Esophagus squamous epithelium (tissue), 5 donors: ENCODE data around the gene FAM78B. TPM values are rescaled to one million over a fixed set of nuclear protein-coding genes. Genes with fewer than 3 reads are reported as not detected.

Source experiments
- DNase-seq: peaks from one replicate; lab custom pipeline; 2025; lab: John Stamatoyannopoulos, UW
- H3K27ac ChIP-seq, 4 donors: fragments of 200-600 bp; sonication (generic); one replicate each; pipeline ENCODE4 v1.5.1; 2016 to 2019; ENCODE audit warnings: mild to moderate bottlenecking in 1 of 4
- H3K27me3 ChIP-seq, 4 donors: fragments of 200-600 bp; sonication (generic); 1 replicate in 3 of 4; 2 replicates in 1 of 4; pipeline versions ENCODE4 v1.5.1 to v1.6.0; 2017 to 2021; ENCODE audit warnings: antibody characterized with exemption in 1 of 4
- H3K36me3 ChIP-seq, 3 donors: fragments of 200-600 bp; sonication (generic); one replicate each; pipeline ENCODE4 v1.5.1; 2016 to 2019
- H3K4me1 ChIP-seq, 3 donors: fragments of 200-600 bp; sonication (generic); one replicate each; pipeline ENCODE4 v1.5.1; 2017 to 2019
- H3K4me3 ChIP-seq, 4 donors: fragments of 200-600 bp; sonication (generic); 1 replicate in 3 of 4; 2 replicates in 1 of 4; pipeline ENCODE4 v1.5.1; 2016 to 2019; ENCODE audit warnings: mild to moderate bottlenecking in 2 of 4, moderate library complexity in 1 of 4
- H3K9me3 ChIP-seq, 3 donors: fragments of 200-600 bp; sonication (generic); one replicate each; pipeline ENCODE4 v1.5.1; 2016 to 2019
- CTCF ChIP-seq, 6 experiments: fragments of 450-650 bp in 4 of 6; fragments of 200-600 bp in 2 of 6; sonication (generic) in 2 of 6; IDR thresholded peaks; one replicate each; pipeline ENCODE4 v1.5.1; 2016 to 2019; ENCODE audit warnings: antibody characterized with exemption in 6 of 6, mild to moderate bottlenecking in 4 of 6, moderate library complexity in 4 of 6
- POLR2A ChIP-seq, 4 donors: fragments of 450-650 bp; IDR thresholded peaks; one replicate each; pipeline ENCODE4 v1.6.1; 2017; ENCODE audit warnings: antibody characterized with exemption in 4 of 4, mild to moderate bottlenecking in 4 of 4, moderate library complexity in 3 of 4
- WGBS, 2 donors: methylation state at CpG; one replicate each; pipeline ENCODE4 v1.1.5; 2018; 5-methylcytosine and 5-hydroxymethylcytosine counted together
- intact Hi-C: fragments of 100-400 bp; cut with DNase I; formaldehyde crosslinking; loops from one replicate; pipeline ENCODE4 v1.15.0; 2022
- total RNA-seq, 4 donors: library from RNA; depleted of rRNA; stranded (reverse); fragments of >200 nt; gene quantifications; one replicate each; pipeline ENCODE4 v1.1.0, GENCODE V29; 2016
- donor health status: DM: yes; HTN: yes; CAD: no.

The FAM78B gene
- total RNA-seq, 4 donors from 2014 or later = 0.26 to 1.7 (median 0.64) TPM

DNA sequence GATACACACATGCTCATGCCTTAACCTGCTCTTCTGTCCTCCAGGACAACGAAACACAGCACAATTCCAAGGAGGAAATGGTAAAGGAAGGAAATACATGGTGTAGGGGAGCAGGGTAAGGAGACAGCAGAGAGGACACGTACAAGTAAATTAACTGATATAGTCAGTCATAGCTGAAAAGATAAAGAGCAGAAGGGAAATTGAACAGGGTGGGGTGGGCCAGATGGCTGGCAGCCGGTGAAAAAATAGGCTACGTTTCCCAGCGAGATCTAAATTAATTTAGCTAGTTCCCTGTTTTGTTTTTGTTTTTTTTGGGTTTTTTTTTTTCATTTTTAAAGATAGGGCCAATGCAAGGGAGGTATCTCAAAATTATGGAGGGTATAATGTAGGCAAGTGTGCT, 109.2 kb downstream of the FAM78B start:
- intact Hi-C loops = no loop called here
- Histone ChIP-seq H3K27ac (no peak overlapping the region), H3K36me3 (no peaks in the 10 kb centered on the region), H3K9me3 (no peaks in the 10 kb centered on the region), H3K4me1 (no peaks in the 10 kb centered on the region), H3K4me3 (no peak overlapping the region), H3K27me3 (no peaks in the 10 kb centered on the region)
- 56 to 59% methylated on average over 5 of the region's 5 CpGs for WGBS, 2 donors
- no peak for DNase-seq
- TF ChIP-seq POLR2A (IDR thresholded peaks at IDR 0.05) (no peak), CTCF (IDR thresholded peaks at IDR 0.05) (no peak)

DNA sequence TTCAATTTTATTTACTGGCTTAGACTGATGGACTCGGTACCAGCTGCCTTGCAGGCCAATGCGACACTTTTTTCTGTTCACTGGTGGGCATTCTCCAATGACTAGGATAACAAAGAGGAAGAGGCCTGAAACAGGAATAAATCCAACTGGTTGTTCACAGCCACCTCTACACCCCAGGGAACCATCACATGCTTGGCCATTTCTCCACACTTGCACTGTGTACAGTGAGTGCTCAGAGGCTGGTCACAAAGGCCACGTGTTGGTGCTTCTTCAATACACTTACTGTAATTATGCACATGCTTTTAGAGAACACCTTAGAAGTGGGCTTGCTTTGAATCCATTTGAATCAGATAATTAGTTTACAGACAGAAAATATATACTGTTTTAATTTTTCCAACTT, 113.4 kb downstream of the FAM78B start:
- peaks cover 0 to 22% (median 0%) of the 10 kb centered on the region in 4 donors for H3K27me3 ChIP-seq
- no peak overlapping the region for H3K4me3 ChIP-seq
- H3K9me3 ChIP-seq = no peaks in the 10 kb centered on the region
- no peak for DNase-seq
- no peaks in the 10 kb centered on the region for H3K36me3 ChIP-seq
- no peak for TF ChIP-seq CTCF (IDR thresholded peaks at IDR 0.05)
- no peak for TF ChIP-seq POLR2A (IDR thresholded peaks at IDR 0.05)
- H3K27ac ChIP-seq = no peak overlapping the region
- intact Hi-C loops = no loop called here
- 83 to 86% methylated on average over 3 of the region's 3 CpGs for WGBS, 2 donors
- no peaks in the 10 kb centered on the region for H3K4me1 ChIP-seq

GRCh38 chr1:166040202-166040997, 126.4 kb downstream of the FAM78B start:
- Histone ChIP-seq H3K9me3 (no peaks in the 10 kb centered on the region), H3K27ac (no peak overlapping the region), H3K36me3 (no peaks in the 10 kb centered on the region), H3K4me3 (no peak overlapping the region), H3K27me3 (no peaks in the 10 kb centered on the region), H3K4me1 (no peaks in the 10 kb centered on the region)
- intact Hi-C loops = no loop called here
- no peak for DNase-seq
- TF ChIP-seq POLR2A (IDR thresholded peaks at IDR 0.05) = no peak
- TF ChIP-seq CTCF (IDR thresholded peaks at IDR 0.05) = no peak
- 29 to 35% methylated on average over 6 of the region's 8 CpGs for WGBS, 2 donors

GRCh38 chr1:166039436-166040201, 127.2 kb downstream of the FAM78B start:
- no peak for DNase-seq
- H3K4me1 ChIP-seq = no peaks in the 10 kb centered on the region

More at GRCh38 chr1:166039436-166040201, 127.2 kb downstream of the FAM78B start:
- TF ChIP-seq CTCF (IDR thresholded peaks at IDR 0.05) = no peak
- TF ChIP-seq POLR2A (IDR thresholded peaks at IDR 0.05) = no peak
- H3K9me3 ChIP-seq = no peaks in the 10 kb centered on the region
- no peak overlapping the region for H3K27ac ChIP-seq
- H3K27me3 ChIP-seq = no peaks in the 10 kb centered on the region
- 67 to 77% methylated on average over 8 to 9 of the region's 9 CpGs for WGBS, 2 donors
- no peak overlapping the region for H3K4me3 ChIP-seq
- no peaks in the 10 kb centered on the region for H3K36me3 ChIP-seq
- intact Hi-C loops = no loop called here
